IPS DF 19.7 (cell line): ENCODE data around the gene CDHR3.

Experiments used
- DNase-seq: peaks from one replicate; pipeline ENCODE4 v3.0.0-alpha.2; 2013; ENCODE audit warnings: low read depth, low spot score

CDHR3 gene

DNA sequence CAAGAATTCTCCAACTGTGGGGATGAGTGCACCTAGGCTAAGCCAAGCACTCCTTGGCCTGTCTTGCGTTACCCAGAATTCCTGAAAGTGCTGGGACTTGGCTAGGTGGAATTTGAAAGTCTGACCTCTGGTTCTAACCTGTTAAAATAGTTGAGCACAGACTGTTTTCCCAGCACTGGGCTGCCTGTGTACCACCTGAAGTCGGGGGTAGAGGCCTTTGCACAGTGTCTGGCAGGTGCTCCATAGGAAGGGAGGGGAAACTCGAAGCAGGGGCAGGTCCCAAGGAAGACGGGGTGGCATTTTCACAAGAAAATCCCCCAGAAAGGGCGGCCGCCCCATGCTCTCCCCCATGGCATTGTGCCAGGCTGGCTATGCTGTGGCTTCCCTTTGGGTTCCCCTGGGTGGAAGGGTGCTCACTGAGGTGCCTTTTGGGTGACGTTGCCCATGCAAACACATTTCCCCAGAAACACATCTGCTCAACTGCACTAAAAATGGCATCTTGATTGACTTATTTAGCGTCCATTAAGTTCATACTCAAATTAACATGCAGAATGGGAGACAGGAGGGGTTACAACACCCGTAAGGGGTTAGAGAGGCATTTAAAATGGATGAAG is 86.2 kb downstream of the CDHR3 start:
- no peak for DNase-seq

GRCh38 chr7:106050002-106050745 is 87.1 kb downstream of the CDHR3 start:
- DNase-seq, result no peak

- DNase-seq, result no peak
Measured at GRCh38 chr7:106050746-106051117, 87.7 kb downstream of the CDHR3 start.

- DNase-seq, result no peak
Measured at GRCh38 chr7:106052681-106053080, 89.6 kb downstream of the CDHR3 start.

DNA sequence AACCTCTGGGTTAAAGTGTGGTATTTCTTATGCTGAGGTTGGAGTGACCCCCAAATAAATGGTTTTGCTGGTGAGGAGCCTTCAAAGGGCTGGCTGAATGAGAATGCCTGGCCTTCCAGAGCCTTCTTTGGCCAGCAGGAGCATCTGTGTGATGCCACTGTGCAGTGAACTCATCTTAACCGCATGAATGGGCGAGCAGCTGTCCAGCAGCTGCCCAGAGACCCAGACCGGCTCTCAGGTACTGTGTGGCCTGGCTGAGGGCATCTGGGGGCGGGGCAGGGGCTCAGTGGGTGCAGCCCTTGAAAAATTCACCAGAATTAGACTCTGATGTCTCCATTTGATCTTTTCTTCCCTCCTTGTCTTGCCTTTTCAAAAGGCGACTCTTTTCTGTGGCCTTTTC is 90.0 kb downstream of the CDHR3 start:
- no peak for DNase-seq

DNA sequence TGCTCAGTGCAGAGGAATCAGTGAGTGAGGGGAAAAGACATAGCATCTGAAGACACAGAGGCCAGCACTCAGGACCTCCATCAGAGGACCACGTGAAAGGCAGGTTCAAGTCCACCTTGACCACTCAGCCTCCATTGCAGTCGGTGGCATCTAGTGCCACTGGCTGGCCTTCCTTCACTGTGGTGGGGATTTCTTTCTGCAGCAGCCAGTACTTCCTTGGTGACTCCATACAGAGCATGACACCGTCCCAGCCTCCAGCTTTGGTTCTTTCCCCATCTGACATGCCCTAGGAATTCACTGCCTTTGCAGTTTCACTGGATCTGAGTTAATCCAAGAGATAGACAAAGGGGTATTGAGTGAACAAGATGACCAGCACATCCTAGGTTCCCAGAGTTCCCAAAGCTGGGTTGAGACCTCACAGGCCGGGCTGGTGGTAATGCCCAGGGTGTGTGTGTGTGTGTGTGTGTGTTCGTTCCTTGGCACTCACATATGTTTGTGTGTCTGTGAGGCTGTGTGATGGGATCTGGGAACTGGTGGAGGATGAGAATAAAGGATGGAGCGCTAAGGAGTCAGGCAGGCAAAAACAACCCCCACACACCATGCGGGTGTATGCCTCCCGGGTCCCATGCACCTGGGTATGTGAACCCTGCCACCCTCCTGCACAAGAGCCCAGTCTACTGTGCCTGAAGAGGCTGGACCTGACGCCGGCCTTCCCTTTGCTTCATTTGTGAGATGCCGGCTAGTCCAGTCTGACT is 91.3 kb downstream of the CDHR3 start:
- no peak for DNase-seq

DNA sequence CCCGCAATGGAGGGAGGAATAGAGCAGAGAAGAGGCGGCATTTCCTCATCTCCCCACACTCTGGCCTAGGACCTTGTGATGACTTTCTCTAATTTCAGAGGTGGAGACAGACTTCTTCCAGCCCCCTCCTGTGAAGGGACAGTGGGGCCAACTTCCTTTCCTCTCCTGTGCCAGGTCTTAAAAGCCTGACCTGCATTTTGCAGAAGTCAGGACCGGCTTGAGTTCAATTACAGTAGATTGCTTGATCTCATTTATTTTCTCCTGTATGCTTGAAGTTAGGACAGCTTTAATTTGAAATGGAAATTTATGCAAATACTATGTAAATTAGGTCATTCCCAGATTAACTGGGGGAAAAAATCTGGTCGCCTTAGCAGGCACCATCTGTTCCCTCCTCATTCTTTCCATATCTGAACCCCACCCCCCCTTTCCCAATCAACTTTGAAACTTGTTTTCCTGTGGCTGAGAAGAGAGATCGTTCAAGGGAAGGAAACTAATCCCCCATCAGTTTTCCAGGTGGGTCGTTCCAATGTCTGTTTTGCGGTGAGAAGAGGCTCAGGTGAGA is 92.0 kb downstream of the CDHR3 start:
- DNase-seq, result no peak

GRCh38 chr7:106056513-106057203 is 93.6 kb downstream of the CDHR3 start:
- DNase-seq, result no peak

- DNase-seq, result no peak
Measured at GRCh38 chr7:106057204-106057961, 94.3 kb downstream of the CDHR3 start.

- DNase-seq, result no peak
Measured at GRCh38 chr7:106057962-106058927, 95.2 kb downstream of the CDHR3 start.

DNA sequence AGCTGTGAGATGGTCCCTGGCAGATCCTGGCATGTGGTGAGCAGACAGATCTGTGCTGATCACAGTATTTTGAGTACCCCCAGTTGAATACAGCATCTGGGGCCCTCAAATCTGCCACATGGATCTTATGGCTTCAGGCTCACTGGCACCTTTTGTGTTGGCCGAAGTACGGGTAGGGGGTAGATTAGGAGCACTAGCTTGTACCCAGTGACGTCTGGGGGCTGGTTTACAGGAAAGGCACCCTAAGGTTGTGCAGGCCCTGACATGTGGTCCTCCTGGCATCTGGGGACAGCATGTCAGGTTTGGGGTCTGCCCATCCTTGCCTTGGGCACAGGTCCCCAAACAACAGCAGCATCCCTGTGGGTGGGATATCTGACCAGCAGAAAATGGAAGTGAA is 95.9 kb downstream of the CDHR3 start:
- DNase-seq, result no peak

DNA sequence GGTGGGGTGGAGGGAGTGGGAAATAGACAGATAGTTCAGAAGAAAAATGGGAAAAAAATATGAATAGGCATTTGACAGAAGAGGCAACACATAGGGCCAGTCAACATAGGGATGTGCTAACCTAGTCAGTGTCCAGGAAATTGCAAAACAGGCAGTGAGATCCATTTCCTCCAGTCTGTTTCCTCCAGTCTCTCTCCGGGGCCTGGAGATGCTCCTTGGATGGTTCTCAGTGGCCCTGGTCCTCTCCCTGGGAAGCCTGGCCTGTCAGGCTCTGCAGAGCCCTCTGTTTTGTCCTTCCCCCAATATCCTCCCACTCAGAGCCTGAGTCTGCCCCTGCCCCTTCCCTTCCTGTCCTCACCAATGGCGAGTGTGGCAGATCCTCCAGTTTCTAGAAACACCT is 96.5 kb downstream of the CDHR3 start:
- no peak for DNase-seq

DNA sequence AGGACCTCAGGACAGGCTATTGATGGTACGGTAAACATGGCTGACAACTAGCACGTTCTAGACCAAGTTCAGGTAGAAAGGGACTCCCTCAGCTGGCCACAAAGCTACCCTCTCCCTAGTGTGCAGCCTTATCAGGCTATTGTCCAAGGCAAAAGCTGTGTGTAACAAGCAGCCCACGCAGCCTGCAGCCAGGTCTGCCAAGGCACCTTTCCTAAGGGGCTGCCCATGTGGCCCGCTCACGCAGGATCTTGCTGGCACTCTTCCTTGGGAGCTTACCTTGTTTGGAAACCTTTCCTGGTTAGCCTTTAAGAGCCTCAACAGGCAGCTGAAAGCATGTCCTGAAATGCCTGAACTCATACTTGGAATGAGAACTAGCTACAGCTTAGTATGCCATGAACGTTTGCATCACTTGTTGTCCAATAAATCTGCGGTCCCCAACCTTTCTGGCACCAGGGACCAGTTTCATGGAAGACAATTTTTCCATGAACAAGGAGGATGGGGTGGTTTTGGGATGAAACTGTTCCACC is 97.4 kb downstream of the CDHR3 start:
- DNase-seq, result no peak

DNA sequence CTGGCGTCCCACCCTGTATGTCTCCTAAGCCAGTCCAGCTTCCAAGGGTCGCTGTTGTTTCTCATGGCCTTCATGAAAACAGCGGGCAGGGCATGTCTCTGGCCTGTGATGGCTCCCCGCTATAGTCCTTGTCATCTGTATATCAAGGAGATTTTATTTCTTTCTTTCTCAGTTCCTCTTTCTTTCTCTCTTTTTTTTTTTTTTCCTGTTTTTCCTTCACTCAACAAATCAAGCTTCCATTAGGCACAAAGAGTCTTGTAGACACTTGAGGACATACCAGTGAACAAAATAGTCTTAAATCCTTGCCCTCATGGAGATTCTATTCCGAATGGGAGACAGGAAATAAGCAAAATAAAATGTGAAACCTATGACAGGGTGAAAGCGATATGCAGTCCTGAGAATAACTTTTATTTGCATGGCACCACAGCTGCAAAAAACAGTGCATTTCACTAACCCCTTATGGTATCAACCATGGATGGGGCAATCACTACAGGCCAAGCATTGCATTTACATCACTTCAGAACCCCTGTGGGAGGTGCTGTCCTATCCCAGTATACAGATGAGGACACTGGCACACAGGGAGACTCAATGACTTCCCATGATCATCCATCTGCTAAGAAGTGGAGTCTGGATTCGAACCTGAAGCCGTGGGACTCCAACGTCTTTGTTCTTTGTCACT is 98.4 kb downstream of the CDHR3 start:
- DNase-seq, result no peak

DNA sequence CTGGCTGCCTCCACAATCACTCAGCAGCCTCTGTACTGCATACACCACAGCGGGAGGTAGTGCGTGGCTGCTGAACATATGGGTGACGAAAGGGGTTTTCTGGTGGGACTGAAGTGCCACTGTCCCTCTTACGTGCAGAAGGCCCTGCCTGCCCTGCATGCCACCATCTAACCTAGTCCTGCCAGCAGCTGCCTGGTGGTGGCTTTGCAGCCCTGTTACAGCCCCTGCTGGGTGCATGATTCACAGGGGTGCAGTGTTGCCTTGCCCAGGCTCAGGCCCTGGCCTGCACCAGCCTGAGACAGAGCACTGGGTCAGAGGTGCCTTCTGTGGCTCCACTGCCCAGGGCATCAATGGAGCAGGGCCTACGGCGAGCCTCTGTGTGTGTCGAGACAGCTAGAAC is 98.9 kb downstream of the CDHR3 start:
- DNase-seq, result no peak

DNA sequence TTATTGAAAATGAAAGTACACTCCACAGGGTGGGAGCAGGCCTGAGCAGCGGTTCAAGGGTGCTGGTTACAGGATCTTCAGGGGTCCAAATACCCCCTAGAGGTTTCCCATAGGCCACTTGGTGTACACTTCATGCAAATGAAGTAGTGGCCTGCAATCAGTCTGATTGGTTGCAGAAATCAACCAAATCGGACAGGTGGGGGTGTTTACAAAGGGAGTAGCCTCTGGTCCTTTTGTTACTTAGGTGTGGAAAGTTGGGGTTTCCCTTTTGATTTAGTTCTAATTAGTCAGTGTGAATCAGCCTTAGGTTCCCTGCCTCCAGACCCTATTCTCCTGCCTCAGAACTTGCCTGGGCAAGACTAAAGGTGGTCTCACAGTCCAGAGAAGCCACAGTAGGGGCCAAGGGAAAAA is 99.5 kb downstream of the CDHR3 start:
- DNase-seq, result no peak

- no peak for DNase-seq
Measured at GRCh38 chr7:106063024-106063423, 100.0 kb downstream of the CDHR3 start.

GRCh38 chr7:106063692-106064091 is 100.6 kb downstream of the CDHR3 start:
- no peak for DNase-seq

- no peak for DNase-seq
Measured at GRCh38 chr7:106064316-106064715, 101.3 kb downstream of the CDHR3 start.
